HG03066 (cell line): ENCODE measurements around the gene FAM98C.
"Not testable (repeated sequence)": the region's sequence is repeated elsewhere in the genome, so short reads cannot be mapped to it uniquely, and the experiment has no call there.

Experiments used
- ATAC-seq: cut with Tn5 transposase; IDR thresholded peaks from one replicate; pipeline ENCODE4 v1.9.1; 2021; ENCODE audit warnings: low read depth; ENCODE audit not compliant: unreplicated experiment

FAM98C gene

GRCh38 chr19:38425222-38425809 is 22.4 kb downstream of the FAM98C start:
- no peak for ATAC-seq

DNA sequence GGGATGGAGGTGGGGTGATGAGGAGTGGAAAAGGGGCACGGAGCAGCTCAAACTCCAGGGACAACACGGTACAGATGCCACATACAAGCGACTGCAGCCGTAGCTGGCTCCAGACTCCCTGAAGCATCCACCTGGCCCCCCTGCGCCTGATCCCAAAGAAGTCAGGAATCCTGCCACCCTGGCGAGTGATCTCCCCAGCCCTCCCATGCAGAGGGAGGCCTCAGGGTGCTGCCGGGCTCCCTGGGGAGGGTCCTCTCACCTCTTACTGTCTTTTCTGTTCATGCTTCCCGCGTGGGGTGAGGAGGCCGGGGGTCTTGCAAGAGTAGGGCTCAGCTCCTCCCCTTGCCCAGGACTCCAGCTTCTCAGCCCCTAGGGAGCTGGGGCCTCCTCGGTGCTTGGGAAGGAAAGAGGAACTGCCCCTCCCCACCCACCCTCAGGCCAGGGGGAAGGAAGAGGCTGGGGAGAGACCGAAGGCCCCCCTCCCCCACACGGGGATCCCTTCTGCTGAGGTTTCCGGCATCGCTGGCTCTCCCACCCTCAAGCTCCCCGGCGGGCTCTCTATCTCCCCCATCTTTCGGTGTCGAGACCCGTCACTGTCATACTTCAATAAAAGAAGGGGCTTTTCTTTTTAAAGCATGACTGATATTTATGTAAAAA is 23.0 kb downstream of the FAM98C start, which contains the start of gene RASGRP4:
Gene RASGRP4 (minus strand): TSS at position 410 of the 657 bp plus-strand sequence. CDS start 128 bp downstream, at position 282.
- no peak for ATAC-seq

- ATAC-seq: not testable (repeated sequence)
Measured at GRCh38 chr19:38427035-38427677, 24.3 kb downstream of the FAM98C start.

DNA sequence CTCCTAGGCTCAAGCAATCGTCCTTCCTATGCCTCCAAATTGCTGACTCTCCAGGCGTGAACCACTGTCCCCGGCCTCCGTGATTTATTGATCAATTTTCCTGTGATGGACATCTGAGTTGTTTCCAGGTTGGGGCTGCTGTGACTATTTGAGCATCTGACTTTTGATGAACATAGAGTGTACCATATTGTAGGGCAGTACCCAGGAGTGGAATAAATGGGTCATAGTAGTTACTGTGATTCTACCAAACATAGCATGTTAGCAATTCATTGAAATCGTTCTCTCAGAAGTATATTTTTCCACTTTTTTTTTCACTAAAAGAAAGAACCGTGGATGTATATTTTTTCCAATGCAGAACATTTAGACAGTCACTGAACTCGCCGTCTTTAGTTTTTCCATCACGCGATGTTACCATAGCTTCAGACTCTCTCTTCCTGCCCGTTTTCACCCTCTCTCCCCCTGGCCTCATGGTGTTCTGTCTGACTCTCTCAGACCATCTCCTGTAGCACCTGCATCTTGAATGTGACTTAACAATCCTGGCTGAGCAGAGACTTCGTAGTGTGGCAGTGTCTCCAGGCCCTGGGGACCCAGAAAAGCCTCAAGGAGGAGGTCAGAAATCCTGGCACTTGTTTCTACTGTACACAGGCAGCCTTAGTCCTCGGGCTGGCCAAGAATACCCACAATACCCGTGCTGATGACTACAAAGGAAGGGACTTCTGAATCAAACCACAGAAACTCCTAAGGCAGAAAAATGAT is 26.3 kb downstream of the FAM98C start:
- ATAC-seq: no peak

GRCh38 chr19:38429811-38430156 is 26.9 kb downstream of the FAM98C start:
- no peak for ATAC-seq

GRCh38 chr19:38430931-38431330 is 28.0 kb downstream of the FAM98C start:
- ATAC-seq: no peak

GRCh38 chr19:38433268-38433733 is 30.4 kb downstream of the FAM98C start, which contains the start of gene RYR1:
Gene RYR1 (plus strand): TSS chr19:38433691. CDS start chr19:38433830, 139 bp downstream.
- ATAC-seq: no peak

DNA sequence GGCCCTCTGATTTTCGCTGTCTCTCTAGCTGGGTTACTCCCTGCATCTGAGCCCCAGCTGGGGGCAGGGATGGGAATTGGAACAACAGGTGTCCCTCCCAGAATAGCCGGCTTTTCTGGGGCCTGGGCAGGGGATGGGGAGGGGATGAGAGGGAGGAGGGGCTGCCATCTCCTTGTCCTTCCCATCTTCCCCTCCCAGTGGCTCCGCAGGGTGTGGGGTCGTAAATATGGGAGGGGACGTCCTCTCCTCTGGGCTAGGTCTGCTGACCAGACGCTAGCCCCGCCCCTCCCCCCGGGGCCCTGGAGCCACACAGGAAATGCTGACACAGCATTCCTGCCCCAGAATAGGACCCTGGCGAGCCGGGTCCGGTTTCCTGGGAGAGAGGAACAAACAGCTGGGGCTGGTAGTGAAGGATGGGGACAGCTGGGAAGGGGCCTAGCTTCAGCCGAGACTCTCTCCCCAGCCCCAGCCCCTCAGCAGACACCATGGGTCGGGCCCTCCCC is 31.7 kb downstream of the FAM98C start:
- no peak for ATAC-seq

- ATAC-seq: no peak
Measured at GRCh38 chr19:38437295-38437694, 34.4 kb downstream of the FAM98C start.

- ATAC-seq: no peak
Measured at GRCh38 chr19:38437917-38438316, 35.0 kb downstream of the FAM98C start.

DNA sequence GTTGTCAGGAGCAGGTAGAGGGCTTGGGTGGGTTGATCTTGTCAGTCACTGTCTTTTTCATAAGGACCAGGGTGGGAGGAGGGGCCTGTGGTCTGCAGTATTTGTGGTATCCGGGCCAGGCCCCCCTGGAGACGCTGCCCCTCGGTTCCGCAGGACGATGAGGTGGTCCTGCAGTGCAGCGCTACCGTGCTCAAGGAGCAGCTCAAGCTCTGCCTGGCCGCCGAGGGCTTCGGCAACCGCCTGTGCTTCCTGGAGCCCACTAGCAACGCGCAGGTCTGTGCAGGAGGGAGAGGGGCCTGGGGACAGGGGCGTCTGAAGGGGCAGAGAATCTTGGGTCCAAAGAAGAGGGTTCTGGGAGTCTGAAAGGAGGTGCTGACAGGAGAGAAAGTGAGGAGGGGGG is 37.7 kb downstream of the FAM98C start:
- ATAC-seq: no peak

DNA sequence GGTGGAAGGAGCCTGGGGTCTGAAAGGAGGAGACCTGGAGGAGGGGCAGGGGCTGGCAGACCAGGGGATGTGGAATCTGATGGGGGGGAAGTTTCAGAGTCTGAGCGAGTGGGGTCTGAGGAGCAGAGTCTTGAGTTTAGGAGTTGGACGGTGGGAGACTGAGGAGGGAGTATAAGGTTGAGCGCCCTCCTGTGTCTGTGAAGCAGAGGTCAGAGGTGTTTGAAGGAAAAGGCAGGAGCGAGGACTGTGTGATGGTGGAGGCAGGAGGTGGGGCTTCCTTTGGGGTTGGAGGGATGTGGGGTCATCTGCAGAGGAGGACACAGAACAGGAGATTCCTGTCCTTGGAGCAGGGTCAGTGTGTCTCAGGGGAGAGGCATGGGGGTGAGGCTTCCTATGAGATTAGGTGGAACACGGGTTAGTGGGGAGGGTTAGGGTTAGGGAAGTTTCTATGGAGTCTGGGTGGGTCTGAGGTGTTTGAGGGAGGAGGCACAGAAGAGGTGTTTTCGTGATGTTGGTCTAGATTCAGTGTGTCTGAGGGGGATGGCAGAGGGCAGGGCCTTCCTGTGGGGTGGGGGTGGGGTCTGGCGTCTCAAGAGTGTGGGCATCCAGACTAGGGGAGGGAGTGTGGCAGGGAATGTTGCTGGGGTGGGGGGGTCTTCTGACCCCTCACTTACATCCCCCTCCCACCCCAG is 38.9 kb downstream of the FAM98C start:
- no peak for ATAC-seq

DNA sequence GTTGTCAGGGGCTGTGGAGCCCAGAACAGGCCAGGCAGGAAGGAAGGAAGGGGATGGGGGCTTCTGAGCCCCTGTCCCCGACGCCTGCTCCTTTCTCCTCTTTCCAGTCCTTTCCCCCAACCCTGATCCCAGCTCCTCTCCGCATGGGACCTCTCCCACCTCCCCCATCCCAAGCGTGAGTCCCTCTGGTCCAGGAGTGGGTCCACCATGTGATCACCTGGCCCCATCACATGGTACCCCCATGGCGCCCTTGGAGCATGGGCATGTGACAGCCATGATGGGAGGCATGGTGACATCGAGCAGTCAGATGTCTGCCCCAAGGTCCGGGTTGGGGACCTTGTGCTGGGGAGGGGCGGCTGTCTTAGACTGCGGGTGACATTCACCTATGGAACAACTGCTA is 39.8 kb downstream of the FAM98C start:
- ATAC-seq: no peak

GRCh38 chr19:38443458-38443999 is 40.6 kb downstream of the FAM98C start:
- ATAC-seq: no peak

GRCh38 chr19:38444026-38444425 is 41.1 kb downstream of the FAM98C start:
- ATAC-seq: no peak

DNA sequence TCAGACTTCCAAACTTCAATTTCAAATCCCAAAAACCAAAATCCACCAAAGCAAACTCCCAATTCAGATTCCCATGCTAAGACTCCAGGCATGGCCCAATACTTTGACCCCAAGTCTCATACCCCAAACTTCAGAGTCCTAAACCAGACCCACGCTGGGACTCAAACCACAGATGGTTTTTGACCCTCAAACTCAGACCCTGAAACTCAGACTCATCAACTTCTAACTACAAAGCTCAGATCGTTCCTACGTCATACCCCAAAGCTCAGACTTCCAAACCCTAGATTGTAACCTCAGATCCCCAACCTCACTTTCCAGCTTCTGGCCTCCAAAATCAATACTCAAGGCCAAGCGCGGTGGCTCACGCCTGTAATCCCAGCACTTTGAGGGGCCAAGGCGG is 42.5 kb downstream of the FAM98C start:
- ATAC-seq: no peak

- ATAC-seq: no peak
Measured at GRCh38 chr19:38448225-38448624, 45.3 kb downstream of the FAM98C start.

- ATAC-seq: no peak
Measured at GRCh38 chr19:38449518-38449917, 46.6 kb downstream of the FAM98C start.

DNA sequence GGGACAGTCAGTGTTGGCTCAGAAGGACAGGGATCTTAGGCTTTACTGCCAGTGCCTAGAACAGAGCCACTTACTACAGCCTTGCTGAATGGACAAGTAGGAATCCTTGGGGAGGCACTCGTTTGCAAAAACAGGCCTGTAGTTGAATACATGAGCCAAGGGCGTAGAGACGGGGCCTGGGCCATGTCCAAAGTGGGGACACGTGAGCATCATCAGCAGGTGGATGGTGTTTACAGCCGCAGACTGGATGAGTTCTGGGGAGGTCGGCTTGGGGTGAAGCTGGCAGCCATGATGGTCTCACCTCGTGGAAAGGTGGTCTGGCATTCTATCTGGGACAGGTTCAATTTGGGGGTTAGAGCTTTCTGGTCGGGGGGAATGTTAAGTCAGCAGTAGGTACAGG is 48.1 kb downstream of the FAM98C start:
- no peak for ATAC-seq

GRCh38 chr19:38451629-38452028 is 48.7 kb downstream of the FAM98C start:
- no peak for ATAC-seq
